Endothelial cell of umbilical vein (primary cell): Measurements from ENCODE around the gene JAKMIP1. TPM values are rescaled to one million over a fixed set of nuclear protein-coding genes. Genes with fewer than 3 reads are reported as not detected.

Experiments used
- BruUV-seq: library from RNA; stranded (reverse); fragments of 400-500 nt; replicated peaks from 2 replicates; lab custom pipeline; 2021; lab: Mats Ljungman, UMichigan
- CTCF ChIA-PET: fragments of 300-600, 350-600 bp; sonication (Branson Sonifier 250); formaldehyde crosslinking; loops from one replicate; lab custom pipeline; 2021; ENCODE audit warnings: antibody characterized with exemption, inconsistent platforms; lab: Charles Lee
- POLR2A ChIA-PET: fragments of 300-600, 350-600 bp; sonication (Branson Sonifier 250); formaldehyde crosslinking; loops from one replicate; lab custom pipeline; 2021; ENCODE audit warnings: antibody characterized with exemption, inconsistent platforms; lab: Charles Lee
- DNase-seq: peaks from one replicate; pipeline ENCODE4 v3.0.0-alpha.2; 2011; ENCODE audit warnings: low read depth, low spot score
- FAIRE-seq: peaks from 2 replicates; lab custom pipeline; 2011; peaks lifted over from hg19 to GRCh38; lab: Jason Lieb, UNC
- H2AFZ ChIP-seq: 2 replicates; pipeline ENCODE4 v1.6.0; 2012; ENCODE audit warnings: low read depth, low read length, control low read depth, inconsistent platforms
- H3K27ac ChIP-seq: 2 replicates; pipeline ENCODE4 v1.5.1; 2011; ENCODE audit warnings: low read depth, mild to moderate bottlenecking, control low read depth, low read length, moderate library complexity; ENCODE audit not compliant: insufficient read depth
- H3K27me3 ChIP-seq, 2 experiments: 2 replicates each; pipeline versions ENCODE4 v1.6.0 to v1.6.1; 2011; ENCODE audit warnings: low read length in 2 of 2, mixed read lengths in 1 of 2; ENCODE audit not compliant: control insufficient read depth in 2 of 2, insufficient read depth in 2 of 2
- H3K36me3 ChIP-seq, 2 experiments: 2 replicates in 1 of 2; 3 replicates in 1 of 2; pipeline ENCODE4 v1.5.1; 2011; ENCODE audit warnings: low read length in 2 of 2, mild to moderate bottlenecking in 1 of 2, moderate library complexity in 1 of 2; ENCODE audit not compliant: control insufficient read depth in 2 of 2, insufficient read depth in 2 of 2; ENCODE audit errors: extremely low read depth in 1 of 2
- H3K4me1 ChIP-seq: 3 replicates; pipeline ENCODE4 v1.5.1; 2011; ENCODE audit warnings: mild to moderate bottlenecking, low read length; ENCODE audit not compliant: control insufficient read depth, insufficient read depth; ENCODE audit errors: extremely low read depth
- H3K4me2 ChIP-seq: 2 replicates; pipeline ENCODE4 v1.6.1; 2011; ENCODE audit warnings: low read length, control low read depth, mixed read lengths; ENCODE audit not compliant: insufficient read depth
- H3K4me3 ChIP-seq, 3 experiments: fragments of 200-600 bp in 1 of 3; sonication (generic), shearing (Covaris generic) in 1 of 3; replicated peaks in 1 of 3; 2 replicates each; pipeline ENCODE4 v1.5.1; 2011 to 2016; ENCODE audit warnings: control low read depth in 3 of 3, low read length in 3 of 3, mild to moderate bottlenecking in 2 of 3, inconsistent platforms in 1 of 3, low read depth in 1 of 3, moderate library complexity in 1 of 3; ENCODE audit not compliant: insufficient read depth in 1 of 3
- H3K79me2 ChIP-seq: 2 replicates; pipeline ENCODE4 v1.6.0; 2012; ENCODE audit warnings: low read length, inconsistent platforms; ENCODE audit not compliant: control insufficient read depth, insufficient read depth
- H3K9ac ChIP-seq: replicated peaks from 2 replicates; pipeline ENCODE3; 2011; ENCODE audit warnings: low read length, control low read depth; ENCODE audit not compliant: insufficient read depth; ENCODE audit errors: extremely low read depth
- H3K9me1 ChIP-seq: replicated peaks from 3 replicates; pipeline ENCODE4 v1.6.0; 2011; ENCODE audit warnings: mild to moderate bottlenecking, low read length; ENCODE audit not compliant: control insufficient read depth, insufficient read depth; ENCODE audit errors: extremely low read depth
- H3K9me3 ChIP-seq: replicated peaks from 2 replicates; pipeline ENCODE4 v1.5.1; 2012; ENCODE audit warnings: low read length, inconsistent platforms; ENCODE audit not compliant: control insufficient read depth, insufficient read depth
- H4K20me1 ChIP-seq: replicated peaks from 2 replicates; pipeline ENCODE3; 2011; ENCODE audit warnings: mild to moderate bottlenecking, low read length; ENCODE audit not compliant: control insufficient read depth, insufficient read depth; ENCODE audit errors: extremely low read depth
- EZH2 ChIP-seq: IDR thresholded peaks from 2 replicates; pipeline ENCODE4 v1.6.1; 2012; ENCODE audit warnings: borderline replicate concordance, low read depth, mild to moderate bottlenecking, moderate library complexity, low read length, inconsistent platforms; ENCODE audit not compliant: severe bottlenecking
- FOS ChIP-seq: IDR thresholded peaks from 2 replicates; pipeline ENCODE4 v1.6.1; 2011; ENCODE audit warnings: mild to moderate bottlenecking, low read length, moderate library complexity, borderline replicate concordance; ENCODE audit not compliant: insufficient read depth
- GATA2 ChIP-seq: IDR thresholded peaks from 2 replicates; pipeline ENCODE4 v1.7.0; 2011; ENCODE audit warnings: low read depth, mild to moderate bottlenecking, moderate library complexity, mixed read lengths, low read length; ENCODE audit not compliant: insufficient read length, insufficient read depth
- JUN ChIP-seq: IDR thresholded peaks from 2 replicates; pipeline ENCODE4 v1.6.1; 2011; ENCODE audit warnings: borderline replicate concordance, low read depth; ENCODE audit not compliant: insufficient read length, insufficient read depth
- MYC ChIP-seq: IDR thresholded peaks from one replicate; pipeline ENCODE4 v1.6.1; 2011; ENCODE audit warnings: mild to moderate bottlenecking, low read depth, low read length
- POLR2A ChIP-seq: IDR thresholded peaks from 2 replicates; pipeline ENCODE4 v1.6.1; 2012; ENCODE audit warnings: low read depth, mild to moderate bottlenecking, control low read depth, low read length
- POLR2AphosphoS5 ChIP-seq: IDR thresholded peaks from 2 replicates; pipeline ENCODE4 v1.6.1; 2012; ENCODE audit warnings: low read depth, mild to moderate bottlenecking, control low read depth, low read length, moderate library complexity; ENCODE audit not compliant: insufficient read depth
- dilution Hi-C: fragments of 300-500 bp; cut with MboI; formaldehyde crosslinking; loops from one replicate; pipeline ENCODE4 v1.15.0; 2019; ENCODE audit warnings: low sequenced_read_pairs; ENCODE audit not compliant: extremely low pct_ligation_motif_present
- intact Hi-C: fragments of 100-400 bp; cut with micrococcal nuclease; formaldehyde crosslinking; loops from one replicate; pipeline ENCODE4 v1.10.0; 2022
- polyA plus RNA-seq, 4 experiments: library from polyadenylated mRNA; depleted of rRNA in 3 of 4; stranded (reverse) in 3 of 4; unstranded in 1 of 4; fragments of >200 nt; gene quantifications; 2 replicates each; pipeline versions ENCODE4 v1.2.1 to v1.2.3, GENCODE V29; 2011 to 2012; ENCODE audit warnings: missing spikeins in 1 of 4
- total RNA-seq: library from RNA; stranded (reverse); gene quantifications from 2 replicates; pipeline ENCODE4 v1.2.3, GENCODE V29; 2021
- TF ChIP-seq, protein P1 (sequence below): IDR thresholded peaks from 2 replicates; pipeline ENCODE4 v1.6.1; 2011; ENCODE audit not compliant: insufficient read depth, insufficient read length
- TF ChIP-seq, protein P2 (sequence below), 2 donors: IDR thresholded peaks; 1 replicate in 1 of 2; 2 replicates in 1 of 2; pipeline ENCODE4 v1.5.1; 2011; ENCODE audit warnings: low read length in 2 of 2, mild to moderate bottlenecking in 2 of 2, moderate library complexity in 2 of 2, control low read depth in 1 of 2, inconsistent platforms in 1 of 2, low read depth in 1 of 2; ENCODE audit not compliant: insufficient read depth in 1 of 2; ENCODE audit errors: extremely low read depth in 1 of 2

Gene JAKMIP1
- total and polyA plus RNA-seq, 2 donors (not counting 3 experiments of a cell fraction or from before 2014, with no cell fraction given) = not detected

DNA sequence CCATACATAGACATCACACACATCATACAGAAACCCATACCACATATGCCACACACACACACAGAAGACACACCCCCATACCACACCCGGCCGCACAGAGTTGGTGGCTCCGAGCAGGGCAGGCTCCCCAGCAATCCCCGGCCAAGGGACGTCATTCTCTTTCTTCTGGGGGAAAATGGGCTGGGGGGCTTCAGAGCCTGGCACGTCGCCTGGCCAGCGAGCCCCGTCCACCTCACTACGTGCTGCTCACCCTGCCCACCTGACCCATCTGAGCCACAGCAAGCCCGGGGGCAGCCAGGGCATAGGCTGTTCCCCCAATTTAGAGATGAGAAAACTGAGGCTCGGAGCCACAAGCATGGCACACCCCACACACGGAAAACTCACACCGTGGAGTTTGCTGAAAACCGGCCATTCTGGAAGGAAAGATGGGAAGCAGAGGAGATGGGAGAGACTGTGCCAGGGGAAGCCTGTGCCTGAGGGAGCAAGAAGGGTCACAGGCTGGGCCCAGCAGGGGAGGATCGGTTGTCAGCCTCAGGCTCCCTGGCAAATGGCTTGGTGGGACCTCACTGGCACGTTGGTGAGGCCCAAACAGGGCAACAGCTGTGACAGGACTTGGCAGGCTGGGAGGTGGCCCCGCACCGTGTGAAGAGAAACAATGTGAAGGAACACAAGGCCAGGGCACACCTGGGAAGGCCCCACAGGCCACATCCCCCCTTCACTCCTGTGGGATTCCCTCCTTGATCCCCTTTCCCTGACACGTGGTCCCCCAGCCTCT lies 73.2 kb downstream of the JAKMIP1 start:
- TF ChIP-seq, protein P1, sequence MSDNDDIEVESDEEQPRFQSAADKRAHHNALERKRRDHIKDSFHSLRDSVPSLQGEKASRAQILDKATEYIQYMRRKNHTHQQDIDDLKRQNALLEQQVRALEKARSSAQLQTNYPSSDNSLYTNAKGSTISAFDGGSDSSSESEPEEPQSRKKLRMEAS = no peak
- TF ChIP-seq EZH2 = no peak
- TF ChIP-seq POLR2A = no peak
- TF ChIP-seq JUN = no peak
- no peak for TF ChIP-seq POLR2AphosphoS5
- TF ChIP-seq, protein P2, sequence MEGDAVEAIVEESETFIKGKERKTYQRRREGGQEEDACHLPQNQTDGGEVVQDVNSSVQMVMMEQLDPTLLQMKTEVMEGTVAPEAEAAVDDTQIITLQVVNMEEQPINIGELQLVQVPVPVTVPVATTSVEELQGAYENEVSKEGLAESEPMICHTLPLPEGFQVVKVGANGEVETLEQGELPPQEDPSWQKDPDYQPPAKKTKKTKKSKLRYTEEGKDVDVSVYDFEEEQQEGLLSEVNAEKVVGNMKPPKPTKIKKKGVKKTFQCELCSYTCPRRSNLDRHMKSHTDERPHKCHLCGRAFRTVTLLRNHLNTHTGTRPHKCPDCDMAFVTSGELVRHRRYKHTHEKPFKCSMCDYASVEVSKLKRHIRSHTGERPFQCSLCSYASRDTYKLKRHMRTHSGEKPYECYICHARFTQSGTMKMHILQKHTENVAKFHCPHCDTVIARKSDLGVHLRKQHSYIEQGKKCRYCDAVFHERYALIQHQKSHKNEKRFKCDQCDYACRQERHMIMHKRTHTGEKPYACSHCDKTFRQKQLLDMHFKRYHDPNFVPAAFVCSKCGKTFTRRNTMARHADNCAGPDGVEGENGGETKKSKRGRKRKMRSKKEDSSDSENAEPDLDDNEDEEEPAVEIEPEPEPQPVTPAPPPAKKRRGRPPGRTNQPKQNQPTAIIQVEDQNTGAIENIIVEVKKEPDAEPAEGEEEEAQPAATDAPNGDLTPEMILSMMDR (IDR thresholded peaks at IDR 0.05; ENCODE audit: extremely low read depth in 1 of 2, insufficient read depth in 1 of 2, low read depth in 1 of 2, low read length in 2 of 2) = no peak
- TF ChIP-seq GATA2 = no peak
- TF ChIP-seq FOS = no peak
- TF ChIP-seq MYC = no peak
- peaks cover 4% of the 10 kb centered on the region for H3K9me3 ChIP-seq
- H2AFZ ChIP-seq = no peak overlapping the region
- H3K4me1 ChIP-seq = no peaks in the 10 kb centered on the region
- no peak overlapping the region for H3K9ac ChIP-seq
- H4K20me1 ChIP-seq = no peaks in the 10 kb centered on the region
- CTCF ChIA-PET = no interaction called here
- DNase-seq = no peak
- no peak overlapping the region for H3K4me2 ChIP-seq
- BruUV-seq = no TSS peak
- H3K4me3 ChIP-seq = no peak overlapping the region
- no peaks in the 10 kb centered on the region for H3K9me1 ChIP-seq
- no peaks in the 10 kb centered on the region for H3K36me3 ChIP-seq
- H3K27me3 ChIP-seq = no peaks in the 10 kb centered on the region
- no peak overlapping the region for H3K27ac ChIP-seq
- no peaks in the 10 kb centered on the region for H3K79me2 ChIP-seq
- POLR2A ChIA-PET = no interaction called here
- no peak for FAIRE-seq
- dilution Hi-C loops (no loop called here), intact Hi-C loops (no loop called here)
